HG03108 (cell line): ENCODE results near the gene DNAJB8.

Source experiments
- ATAC-seq: cut with Tn5 transposase; IDR thresholded peaks from one replicate; pipeline ENCODE4 v1.9.1; 2021; ENCODE audit warnings: moderate library complexity; ENCODE audit not compliant: unreplicated experiment

DNAJB8 gene

GRCh38 chr3:128415200-128415772 is 51.4 kb downstream of the DNAJB8 start:
- ATAC-seq: no peak

GRCh38 chr3:128413413-128414205 is 53.1 kb downstream of the DNAJB8 start:
- ATAC-seq: no peak

GRCh38 chr3:128413003-128413370 is 53.7 kb downstream of the DNAJB8 start:
- ATAC-seq: no peak
